K562 (cell line): ENCODE results near the gene RAD21L1. TPM values are rescaled to one million over a fixed set of nuclear protein-coding genes. Genes with fewer than 3 reads are reported as not detected.

ENCODE experiments used
- CCNT2 ChIP-seq: IDR thresholded peaks from 2 replicates; pipeline ENCODE4 v1.6.1; 2011; ENCODE audit warnings: borderline replicate concordance, low read depth, mild to moderate bottlenecking, moderate library complexity, mixed read lengths, low read length; ENCODE audit not compliant: insufficient read length; ENCODE audit errors: extremely low read depth
- EP300 ChIP-seq: IDR thresholded peaks from 2 replicates; pipeline ENCODE4 v1.6.1; 2012; ENCODE audit warnings: low read length, improper control_type of control experiment
- FOXM1 ChIP-seq, 2 experiments: fragments of 450-650 bp in 1 of 2; sonication (generic) in 1 of 2; formaldehyde crosslinking in 1 of 2; IDR thresholded peaks; 2 replicates each; pipeline versions ENCODE4 v1.6.1 to v1.9.0; 2017 to 2022; ENCODE audit warnings: low read depth in 2 of 2, mild to moderate bottlenecking in 2 of 2, missing genetic modification reagents in 1 of 2, moderate library complexity in 1 of 2
- GABPA ChIP-seq: fragments of 200-800 bp; sonication (Bioruptor generic); conservative IDR thresholded peaks from 2 replicates; pipeline ENCODE4 v1.6.1; 2016; ENCODE audit warnings: low read depth, missing genetic modification characterization, missing compliant biosample characterization
- GTF2B ChIP-seq: IDR thresholded peaks from 2 replicates; pipeline ENCODE4 v1.6.1; 2011; ENCODE audit not compliant: insufficient read length; ENCODE audit errors: extremely low read depth
- HDAC8 ChIP-seq: fragments of 450-650 bp; IDR thresholded peaks from 2 replicates; pipeline ENCODE4 v1.6.1; 2016; ENCODE audit warnings: mild to moderate bottlenecking, missing genetic modification characterization, moderate library complexity, missing compliant biosample characterization
- HNRNPLL ChIP-seq: fragments of 200-400 bp; formaldehyde crosslinking; IDR thresholded peaks from 2 replicates; pipeline ENCODE4 v1.6.1; 2017; ENCODE audit warnings: low read length, low read depth, mild to moderate bottlenecking; ENCODE audit not compliant: poor library complexity, severe bottlenecking
- PHF8 ChIP-seq: fragments of 200-600 bp; sonication (generic); IDR thresholded peaks from 2 replicates; pipeline ENCODE4 v1.6.1; 2012; ENCODE audit warnings: mixed run types, mild to moderate bottlenecking, inconsistent platforms, low read length, moderate library complexity, borderline replicate concordance
- POLR3A ChIP-seq: IDR thresholded peaks from 2 replicates; pipeline ENCODE4 v1.6.1; 2011; ENCODE audit warnings: borderline replicate concordance, mild to moderate bottlenecking, moderate library complexity; ENCODE audit not compliant: insufficient read length, insufficient read depth; ENCODE audit errors: extremely low read depth
- PTBP1 ChIP-seq: fragments of 200-400 bp; formaldehyde crosslinking; IDR thresholded peaks from 2 replicates; pipeline ENCODE4 v1.6.1; 2017; ENCODE audit warnings: low read depth, low read length
- RNF2 ChIP-seq: sonication (generic); IDR thresholded peaks from 2 replicates; pipeline ENCODE4 v1.6.1; 2016
- SMARCA5 ChIP-seq: fragments of 450-650 bp; IDR thresholded peaks from 2 replicates; pipeline ENCODE4 v1.6.1; 2016
- TBL1XR1 ChIP-seq, 2 experiments: IDR thresholded peaks; 2 replicates each; pipeline ENCODE4 v1.6.1; 2012; ENCODE audit warnings: improper control_type of control experiment in 2 of 2, low read length in 2 of 2, mild to moderate bottlenecking in 1 of 2
- ZNF449 ChIP-seq: fragments of 250-450 bp; sonication (Bioruptor Pico); IDR thresholded peaks from 2 replicates; pipeline ENCODE4 v1.8.0; 2022; ENCODE audit warnings: moderate library complexity, mild to moderate bottlenecking, inconsistent platforms
- ZNF512 ChIP-seq: IDR thresholded peaks from 2 replicates; pipeline ENCODE4 v1.6.1; 2016; ENCODE audit warnings: missing genetic modification characterization, missing compliant biosample characterization
- ZNF609 ChIP-seq: sonication (generic); formaldehyde crosslinking; IDR thresholded peaks from 2 replicates; pipeline ENCODE4 v1.8.1; 2023; ENCODE audit warnings: missing genetic modification reagents, mild to moderate bottlenecking, borderline replicate concordance
- ZSCAN32 ChIP-seq: fragments of 450-650 bp; formaldehyde crosslinking; IDR thresholded peaks from 2 replicates; pipeline ENCODE4 v1.4.0; 2020; ENCODE audit warnings: mild to moderate bottlenecking, moderate library complexity
- polyA plus RNA-seq, 8 experiments: library from polyadenylated mRNA; depleted of rRNA in 4 of 8; stranded (reverse) in 5 of 8; unstranded in 3 of 8; fragments of >200 nt; fragmentation: Nextera tagmentation in 2 of 8; fragmentation: Illumina TruSeq in 1 of 8; extraction: Ambion mirVana in 2 of 8; extraction: Trizol in 1 of 8; gene quantifications; 2 replicates each; pipeline versions ENCODE4 v1.2.1 to v1.2.3, GENCODE V29; 2011 to 2014; ENCODE audit warnings: inconsistent platforms in 1 of 8, missing spikeins in 1 of 8
- total RNA-seq, 7 experiments: library from RNA; depleted of rRNA in 6 of 7; stranded (reverse); fragments of >200 nt in 6 of 7; fragmentation: Illumina TruSeq in 2 of 7; extraction: Trizol in 2 of 7; gene quantifications; 2 replicates each; pipeline versions ENCODE4 v1.2.1 to v1.2.3, GENCODE V29; 2011 to 2021; ENCODE audit warnings: low replicate concordance in 1 of 7

RAD21L1 gene
- total and polyA plus RNA-seq, 9 of the 15 experiments (the other 6 are each of a cell fraction or from before 2014, with no cell fraction given) = 0.17 to 1.7 (median 0.45) TPM; not detected in 1

- TF ChIP-seq GTF2B (no peak), CCNT2 (no peak), GABPA (tag) (no peak), RNF2 (no peak), ZNF512 (tag) (no peak), EP300 (peak; percentile 28; the same call in 1 of the 2 replicates), POLR3A (no peak), SMARCA5 (no peak), ZSCAN32 (CRISPR knock-in tag) (no peak), ZNF609 (CRISPR knock-in tag) (no peak), TBL1XR1 (IDR thresholded peaks at IDR 0.05; ENCODE audit: low read length in 2 of 2) (peak in 1 of 2 experiments; percentile 22; a peak in 1 of 4 replicates), PHF8 (no peak), HDAC8 (no peak), HNRNPLL (no peak), ZNF449 (CRISPR knock-in tag) (no peak), PTBP1 (no peak), FOXM1 (IDR thresholded peaks at IDR 0.05; ENCODE audit: low read depth) (peak; percentile 19; the same call in 1 of the 2 replicates), FOXM1 (CRISPR knock-in tag; IDR thresholded peaks at IDR 0.05; ENCODE audit: low read depth) (no peak)
Observed at GRCh38 chr20:1265226-1265915, 39.5 kb downstream of the RAD21L1 start (continued).
